OCI-LY1 (cell line): ENCODE results near the gene PC.

Experiments
- H2AFZ ChIP-seq: fragments of 200-600 bp; sonication (generic), shearing (Covaris generic); 2 replicates; pipeline ENCODE4 v1.6.0; 2014; ENCODE audit warnings: antibody characterized with exemption, mild to moderate bottlenecking, low read length
- H3F3A ChIP-seq: fragments of 200-600 bp; sonication (generic), shearing (Covaris generic); 2 replicates; pipeline ENCODE4 v1.6.0; 2014; ENCODE audit warnings: mild to moderate bottlenecking, antibody characterized with exemption, low read length, moderate library complexity; ENCODE audit not compliant: insufficient read depth
- H3K27ac ChIP-seq: fragments of 200-600 bp; sonication (generic); 2 replicates; pipeline ENCODE4 v1.5.1; 2014; ENCODE audit warnings: low read length, mixed run types, mild to moderate bottlenecking, low read depth; ENCODE audit not compliant: poor library complexity, severe bottlenecking
- H3K27me3 ChIP-seq: fragments of 200-600 bp; sonication (generic); 2 replicates; pipeline ENCODE4 v1.6.0; 2014; ENCODE audit warnings: antibody characterized with exemption, mild to moderate bottlenecking, low read length, moderate library complexity; ENCODE audit not compliant: insufficient read depth
- H3K36me3 ChIP-seq: fragments of 200-600 bp; sonication (generic); 2 replicates; pipeline ENCODE4 v1.6.1; 2014; ENCODE audit warnings: mild to moderate bottlenecking, antibody characterized with exemption, low read length, moderate library complexity, mixed read lengths; ENCODE audit not compliant: insufficient read depth
- H3K4me1 ChIP-seq: fragments of 200-600 bp; sonication (generic); 2 replicates; pipeline ENCODE4 v1.5.1; 2014; ENCODE audit warnings: mild to moderate bottlenecking, low read length, moderate library complexity; ENCODE audit not compliant: insufficient read depth, severe bottlenecking
- H3K4me2 ChIP-seq: fragments of 200-600 bp; sonication (generic), shearing (Covaris generic); 2 replicates; pipeline ENCODE4 v1.6.1; 2014; ENCODE audit warnings: low read length
- H3K4me3 ChIP-seq: fragments of 200-600 bp; sonication (generic); 2 replicates; pipeline ENCODE4 v1.5.1; 2014; ENCODE audit warnings: low read length, low read depth, mild to moderate bottlenecking, mixed read lengths; ENCODE audit not compliant: poor library complexity, severe bottlenecking
- H3K79me2 ChIP-seq: fragments of 200-600 bp; shearing (Covaris generic); 2 replicates; pipeline ENCODE4 v1.6.1; 2016; ENCODE audit warnings: mixed run types, low read length, mixed read lengths; ENCODE audit not compliant: insufficient read depth
- H3K9ac ChIP-seq: fragments of 200-600 bp; sonication (generic), shearing (Covaris generic); 2 replicates; pipeline ENCODE4 v1.6.1; 2014; ENCODE audit warnings: mild to moderate bottlenecking, low read length, mixed read lengths
- H3K9me2 ChIP-seq: fragments of 200-600 bp; sonication (generic), shearing (Covaris generic); 2 replicates; pipeline ENCODE4 v1.6.1; 2014; ENCODE audit warnings: low read depth, mild to moderate bottlenecking, low read length, mixed read lengths
- H3K9me3 ChIP-seq: fragments of 200-600 bp; shearing (Covaris generic); 2 replicates; pipeline ENCODE4 v1.6.1; 2014; ENCODE audit warnings: low read length, mixed read lengths
- H4K20me1 ChIP-seq: fragments of 200-600 bp; sonication (generic), shearing (Covaris generic); 2 replicates; pipeline ENCODE4 v1.6.0; 2016; ENCODE audit warnings: mild to moderate bottlenecking, low read length; ENCODE audit not compliant: insufficient read depth
- CTCF ChIP-seq: fragments of 200-600 bp; sonication (generic), shearing (Covaris generic); IDR thresholded peaks from 2 replicates; pipeline ENCODE4 v1.5.1; 2017; ENCODE audit warnings: mild to moderate bottlenecking, antibody characterized with exemption, low read length, moderate library complexity, mixed read lengths
- EZH2 ChIP-seq: fragments of 200-600 bp; sonication (generic), shearing (Covaris generic); IDR thresholded peaks from 2 replicates; pipeline ENCODE4 v1.8.0; 2017; ENCODE audit warnings: borderline replicate concordance, mixed run types, mild to moderate bottlenecking, antibody characterized with exemption, low read length, moderate library complexity, mixed read lengths

Gene PC

DNA sequence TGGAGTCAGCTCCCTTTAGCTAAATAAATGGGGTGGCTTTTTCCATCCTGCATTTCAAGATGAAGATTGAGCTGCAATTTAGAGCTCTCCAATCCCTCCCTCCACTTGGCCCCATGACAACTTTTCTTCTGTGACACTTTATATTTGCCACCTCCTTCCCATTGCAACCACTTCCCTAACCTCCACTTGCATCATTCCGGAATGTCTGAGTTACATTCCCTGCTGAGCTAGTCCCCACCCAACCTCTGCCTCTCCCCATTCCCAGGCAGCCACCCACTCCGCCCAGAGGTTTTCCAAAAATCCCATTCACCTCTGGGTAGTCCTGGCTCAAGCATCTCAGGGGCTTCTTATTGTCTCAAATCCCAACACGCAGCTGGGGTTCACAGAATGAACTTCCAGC is 24.7 kb downstream of the PC start:
- no peak overlapping the region for H3K27ac ChIP-seq
- no peaks in the 10 kb centered on the region for H3K9me2 ChIP-seq
- H3K4me3 ChIP-seq, result no peak overlapping the region
- no peak overlapping the region for H3K4me2 ChIP-seq
- TF ChIP-seq CTCF (no peak), EZH2 (no peak)
- no peaks in the 10 kb centered on the region for H3K79me2 ChIP-seq
- no peak overlapping the region for H3K9ac ChIP-seq
- no peak overlapping the region for H2AFZ ChIP-seq
- H3F3A ChIP-seq, result no peaks in the 10 kb centered on the region
- H3K36me3 ChIP-seq, result no peaks in the 10 kb centered on the region
- no peaks in the 10 kb centered on the region for H3K4me1 ChIP-seq
- H3K27me3 ChIP-seq, result no peaks in the 10 kb centered on the region; the same call in 1 of the 2 replicates
- H4K20me1 ChIP-seq, result no peaks in the 10 kb centered on the region
- H3K9me3 ChIP-seq, result no peaks in the 10 kb centered on the region

DNA sequence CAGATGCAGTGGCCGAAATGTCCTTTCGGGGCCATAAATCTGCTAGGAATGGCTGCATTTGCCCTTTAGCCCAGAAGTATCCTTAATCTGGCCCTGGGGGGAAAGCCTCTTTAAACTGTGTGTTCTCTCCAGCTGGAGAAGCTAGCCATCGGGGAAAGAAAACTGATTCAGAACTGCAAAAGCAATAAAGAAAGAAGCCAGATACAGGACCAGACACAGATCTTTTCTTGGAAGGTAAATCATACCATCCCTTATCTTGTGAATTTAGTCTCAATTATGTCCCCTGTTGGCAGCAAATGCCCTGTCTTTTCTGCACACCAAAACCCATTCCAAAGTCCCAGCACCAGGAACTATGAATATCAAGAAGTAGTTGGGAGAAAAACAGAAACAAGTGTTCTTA is 25.6 kb downstream of the PC start:
- Histone ChIP-seq H2AFZ (no peak overlapping the region), H3K36me3 (no peaks in the 10 kb centered on the region), H3K4me2 (no peak overlapping the region), H3K9ac (no peak overlapping the region), H3K27me3 (peaks cover 4% of the 10 kb centered on the region; the same call in 1 of the 2 replicates), H3K4me3 (no peak overlapping the region), H3K79me2 (no peaks in the 10 kb centered on the region), H3K9me3 (no peaks in the 10 kb centered on the region), H4K20me1 (no peaks in the 10 kb centered on the region), H3F3A (no peaks in the 10 kb centered on the region), H3K9me2 (no peaks in the 10 kb centered on the region), H3K27ac (no peak overlapping the region), H3K4me1 (no peaks in the 10 kb centered on the region)
- TF ChIP-seq CTCF (no peak), EZH2 (no peak)

- Histone ChIP-seq H3K4me2 (no peak overlapping the region), H4K20me1 (no peaks in the 10 kb centered on the region), H3F3A (no peaks in the 10 kb centered on the region), H3K4me1 (no peaks in the 10 kb centered on the region), H3K9me2 (no peaks in the 10 kb centered on the region), H3K27ac (no peak overlapping the region), H3K9me3 (no peaks in the 10 kb centered on the region), H3K9ac (no peak overlapping the region), H3K4me3 (no peak overlapping the region), H3K27me3 (peaks cover 5% of the 10 kb centered on the region; the same call in 1 of the 2 replicates), H3K36me3 (no peaks in the 10 kb centered on the region), H2AFZ (no peak overlapping the region), H3K79me2 (no peaks in the 10 kb centered on the region)
- TF ChIP-seq CTCF (no peak), EZH2 (no peak)
Observed at GRCh38 chr11:66929753-66930152, 28.4 kb downstream of the PC start.
